ENCODE results near the gene RAB17. TPM values are rescaled to one million over a fixed set of nuclear protein-coding genes. Genes with fewer than 3 reads are reported as not detected.
A peak's percentile ranks its signal among the peaks of the same experiment; 100 is the strongest.

Gene RAB17
- total RNA-seq, 1 donor = 0.36 TPM

GRCh38 chr2:237564526-237565131 is 25.9 kb downstream of the RAB17 start:
- peaks cover 14% of the 10 kb centered on the region for H3K27me3 ChIP-seq (ENCODE audit: insufficient read depth, low read length)
- no peak overlapping the region for H3K4me2 ChIP-seq (ENCODE audit: insufficient read depth, low read length)
- H3K4me3 ChIP-seq (ENCODE audit: insufficient read depth, low read length) = no peak overlapping the region
- H3K27ac ChIP-seq (ENCODE audit: low read depth, low read length) = no peak overlapping the region
- no peaks in the 10 kb centered on the region for H3K36me3 ChIP-seq (ENCODE audit: insufficient read depth, low read length)
- no peaks in the 10 kb centered on the region for H3K79me2 ChIP-seq (ENCODE audit: insufficient read depth, low read length)
- TF ChIP-seq CTCF (IDR thresholded peaks at IDR 0.05; ENCODE audit: extremely low read depth, low read depth, low read length) = no peak
- no peaks in the 10 kb centered on the region for H3K4me1 ChIP-seq (ENCODE audit: insufficient read depth, low read length)
- H3K9me3 ChIP-seq (ENCODE audit: low read depth, low read length) = no peaks in the 10 kb centered on the region
- no peak overlapping the region for H2AFZ ChIP-seq (ENCODE audit: low read length)
- DNase-seq (ENCODE audit: insufficient read length, low spot score, missing footprints) = peak; percentile 8
- no peaks in the 10 kb centered on the region for H4K20me1 ChIP-seq (ENCODE audit: insufficient read depth, low read length)

- peak; percentile 95 for DNase-seq (ENCODE audit: insufficient read length, low spot score, missing footprints)
- no peak for TF ChIP-seq CTCF (IDR thresholded peaks at IDR 0.05; ENCODE audit: extremely low read depth, low read depth, low read length)
- H3K27me3 ChIP-seq (ENCODE audit: insufficient read depth, low read length) = peaks cover 14% of the 10 kb centered on the region
Measured at GRCh38 chr2:237563816-237564215, 26.7 kb downstream of the RAB17 start.

GRCh38 chr2:237561221-237561620 is 29.3 kb downstream of the RAB17 start:
- no peaks in the 10 kb centered on the region for H3K4me1 ChIP-seq (ENCODE audit: insufficient read depth, low read length)
- no peaks in the 10 kb centered on the region for H3K79me2 ChIP-seq (ENCODE audit: insufficient read depth, low read length)
- TF ChIP-seq CTCF (IDR thresholded peaks at IDR 0.05; ENCODE audit: extremely low read depth, low read depth, low read length) = no peak
- peak; percentile 65 for DNase-seq (ENCODE audit: insufficient read length, low spot score, missing footprints)
- H2AFZ ChIP-seq (ENCODE audit: low read length) = no peak overlapping the region
- peaks cover 4% of the 10 kb centered on the region for H3K36me3 ChIP-seq (ENCODE audit: insufficient read depth, low read length)
- H3K27me3 ChIP-seq (ENCODE audit: insufficient read depth, low read length) = peaks cover 14% of the 10 kb centered on the region
- no peak overlapping the region for H3K4me3 ChIP-seq (ENCODE audit: insufficient read depth, low read length)
- no peak overlapping the region for H3K4me2 ChIP-seq (ENCODE audit: insufficient read depth, low read length)
- no peaks in the 10 kb centered on the region for H3K9me3 ChIP-seq (ENCODE audit: low read depth, low read length)
- no peak overlapping the region for H3K27ac ChIP-seq (ENCODE audit: low read depth, low read length)
- no peaks in the 10 kb centered on the region for H4K20me1 ChIP-seq (ENCODE audit: insufficient read depth, low read length)

More at GRCh38 chr2:237563816-237564215, 26.7 kb downstream of the RAB17 start:
- Histone ChIP-seq H3K9me3 (ENCODE audit: low read depth, low read length) (no peaks in the 10 kb centered on the region), H3K4me2 (ENCODE audit: insufficient read depth, low read length) (no peak overlapping the region), H3K27ac (ENCODE audit: low read depth, low read length) (no peak overlapping the region), H3K4me3 (ENCODE audit: insufficient read depth, low read length) (no peak overlapping the region), H2AFZ (ENCODE audit: low read length) (no peak overlapping the region), H3K79me2 (ENCODE audit: insufficient read depth, low read length) (no peaks in the 10 kb centered on the region), H3K36me3 (ENCODE audit: insufficient read depth, low read length) (no peaks in the 10 kb centered on the region), H4K20me1 (ENCODE audit: insufficient read depth, low read length) (no peaks in the 10 kb centered on the region), H3K4me1 (ENCODE audit: insufficient read depth, low read length) (no peaks in the 10 kb centered on the region)

- Histone ChIP-seq H3K4me3 (ENCODE audit: insufficient read depth, low read length) (no peak overlapping the region), H3K27ac (ENCODE audit: low read depth, low read length) (no peak overlapping the region), H3K9me3 (ENCODE audit: low read depth, low read length) (peaks cover 2% of the 10 kb centered on the region), H2AFZ (ENCODE audit: low read length) (no peak overlapping the region), H3K4me2 (ENCODE audit: insufficient read depth, low read length) (no peak overlapping the region), H3K27me3 (ENCODE audit: insufficient read depth, low read length) (peaks cover 14% of the 10 kb centered on the region), H3K36me3 (ENCODE audit: insufficient read depth, low read length) (peaks cover 23% of the 10 kb centered on the region), H3K79me2 (ENCODE audit: insufficient read depth, low read length) (no peaks in the 10 kb centered on the region), H4K20me1 (ENCODE audit: insufficient read depth, low read length) (no peaks in the 10 kb centered on the region), H3K4me1 (ENCODE audit: insufficient read depth, low read length) (no peaks in the 10 kb centered on the region)
- no peak for TF ChIP-seq CTCF (IDR thresholded peaks at IDR 0.05; ENCODE audit: extremely low read depth, low read depth, low read length)
- peak; percentile 92 for DNase-seq (ENCODE audit: insufficient read length, low spot score, missing footprints)
Measured at GRCh38 chr2:237558961-237559641, 31.4 kb downstream of the RAB17 start.
